IPS DF 6.9 (cell line): ENCODE data around the gene TRMT44.

Experiments
- DNase-seq: peaks from one replicate; pipeline ENCODE4 v3.0.0-alpha.2; 2013; ENCODE audit warnings: low read depth, low spot score
- H3K27ac ChIP-seq: one replicate; pipeline ENCODE4 v1.5.1; 2013; ENCODE audit warnings: low read length, control low read depth
- H3K27me3 ChIP-seq: 2 replicates; pipeline ENCODE4 v1.6.1; 2013; ENCODE audit warnings: mild to moderate bottlenecking, low read length; ENCODE audit not compliant: control insufficient read depth, insufficient read depth
- H3K36me3 ChIP-seq: 2 replicates; pipeline ENCODE4 v1.6.1; 2013; ENCODE audit warnings: low read length; ENCODE audit not compliant: control insufficient read depth, insufficient read depth
- H3K4me1 ChIP-seq: 2 replicates; pipeline ENCODE4 v1.6.1; 2013; ENCODE audit warnings: low read length; ENCODE audit not compliant: control insufficient read depth, insufficient read depth
- H3K4me3 ChIP-seq: 2 replicates; pipeline ENCODE4 v1.5.1; 2013; ENCODE audit warnings: mild to moderate bottlenecking, low read length
- H3K9me3 ChIP-seq: 2 replicates; pipeline ENCODE4 v1.6.1; 2013; ENCODE audit warnings: low read length, inconsistent platforms; ENCODE audit not compliant: control insufficient read depth, insufficient read depth
- WGBS: extraction: QIAGEN DNeasy Blood & Tissue Kit; methylation state at CpG from one replicate; pipeline ENCODE4 v1.1.7; 2013; ENCODE audit warnings: mixed read lengths, missing lambda C conversion rate; ENCODE audit not compliant: insufficient read length, insufficient coverage; 5-methylcytosine and 5-hydroxymethylcytosine counted together

TRMT44 gene, protein sequence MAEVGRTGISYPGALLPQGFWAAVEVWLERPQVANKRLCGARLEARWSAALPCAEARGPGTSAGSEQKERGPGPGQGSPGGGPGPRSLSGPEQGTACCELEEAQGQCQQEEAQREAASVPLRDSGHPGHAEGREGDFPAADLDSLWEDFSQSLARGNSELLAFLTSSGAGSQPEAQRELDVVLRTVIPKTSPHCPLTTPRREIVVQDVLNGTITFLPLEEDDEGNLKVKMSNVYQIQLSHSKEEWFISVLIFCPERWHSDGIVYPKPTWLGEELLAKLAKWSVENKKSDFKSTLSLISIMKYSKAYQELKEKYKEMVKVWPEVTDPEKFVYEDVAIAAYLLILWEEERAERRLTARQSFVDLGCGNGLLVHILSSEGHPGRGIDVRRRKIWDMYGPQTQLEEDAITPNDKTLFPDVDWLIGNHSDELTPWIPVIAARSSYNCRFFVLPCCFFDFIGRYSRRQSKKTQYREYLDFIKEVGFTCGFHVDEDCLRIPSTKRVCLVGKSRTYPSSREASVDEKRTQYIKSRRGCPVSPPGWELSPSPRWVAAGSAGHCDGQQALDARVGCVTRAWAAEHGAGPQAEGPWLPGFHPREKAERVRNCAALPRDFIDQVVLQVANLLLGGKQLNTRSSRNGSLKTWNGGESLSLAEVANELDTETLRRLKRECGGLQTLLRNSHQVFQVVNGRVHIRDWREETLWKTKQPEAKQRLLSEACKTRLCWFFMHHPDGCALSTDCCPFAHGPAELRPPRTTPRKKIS

DNA sequence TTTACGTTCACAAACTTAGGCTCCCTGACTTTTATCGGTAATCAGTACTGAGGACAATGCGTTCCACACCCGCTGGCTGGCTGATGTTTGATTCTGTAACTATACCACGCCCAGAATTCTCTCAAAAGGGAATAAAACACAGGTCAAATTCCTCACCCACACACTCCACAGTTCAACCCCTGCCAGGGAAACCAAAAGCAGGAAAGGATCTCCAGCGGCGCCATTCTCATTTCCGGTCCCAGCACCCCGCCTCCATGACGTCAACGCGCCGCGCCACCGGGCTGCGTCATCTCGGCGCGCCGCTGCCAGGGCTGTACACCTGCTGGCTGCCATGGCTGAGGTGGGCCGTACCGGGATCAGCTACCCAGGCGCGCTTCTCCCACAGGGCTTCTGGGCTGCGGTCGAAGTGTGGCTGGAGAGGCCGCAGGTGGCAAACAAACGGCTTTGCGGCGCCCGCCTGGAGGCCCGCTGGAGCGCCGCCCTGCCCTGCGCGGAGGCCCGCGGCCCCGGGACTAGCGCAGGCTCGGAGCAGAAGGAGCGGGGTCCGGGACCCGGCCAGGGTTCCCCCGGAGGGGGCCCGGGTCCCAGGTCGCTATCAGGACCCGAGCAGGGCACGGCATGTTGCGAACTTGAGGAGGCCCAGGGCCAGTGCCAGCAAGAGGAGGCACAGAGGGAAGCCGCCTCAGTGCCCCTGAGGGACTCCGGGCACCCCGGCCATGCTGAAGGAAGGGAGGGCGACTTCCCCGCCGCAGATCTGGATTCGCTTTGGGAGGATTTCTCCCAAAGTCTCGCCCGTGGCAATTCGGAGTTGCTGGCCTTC lies at the start of gene TRMT44, which contains the start of gene ACOX3:
Gene TRMT44 (plus strand): TSS at position 286 of the 820 bp plus-strand sequence. CDS start 46 bp downstream, at position 332.
Gene ACOX3 (minus strand): TSS at position 232 of the 820 bp plus-strand sequence. CDS start 24,202 bp downstream, outside the sequence.
- no CpG with 5 or more reads among the region's 60 CpGs for WGBS
- H3K36me3 ChIP-seq: no peaks in the 10 kb centered on the region
- peak within 1 kb of the TSS; percentile 95 for H3K4me3 ChIP-seq
- H3K4me1 ChIP-seq: no peaks in the 10 kb centered on the region
- DNase-seq: peak; percentile 70
- H3K9me3 ChIP-seq: no peaks in the 10 kb centered on the region
- no peak within 1 kb of the TSS for H3K27ac ChIP-seq
- no peaks in the 10 kb centered on the region for H3K27me3 ChIP-seq

DNA sequence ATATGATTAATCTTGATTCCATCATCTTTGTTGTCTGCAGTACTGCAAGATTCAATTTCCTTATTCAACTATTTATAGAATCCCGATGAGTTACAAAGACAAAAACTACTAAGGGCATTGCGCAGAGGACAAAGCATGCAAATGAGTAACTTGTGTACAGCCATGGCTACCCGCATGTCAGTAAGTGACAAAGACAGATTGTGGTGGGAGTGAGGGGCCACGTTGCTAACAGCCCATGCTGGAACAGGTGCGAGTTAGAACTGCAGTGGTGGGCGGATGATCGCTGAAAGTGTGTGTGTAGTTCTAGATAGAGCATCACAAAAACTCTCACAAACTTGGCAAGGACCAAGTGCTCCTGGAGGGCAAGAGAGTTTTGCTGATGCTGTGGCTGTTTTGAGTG lies 49.5 kb upstream of the TRMT44 start:
- WGBS: no CpG with 5 or more reads among the region's 7 CpGs
- no peak for DNase-seq

DNA sequence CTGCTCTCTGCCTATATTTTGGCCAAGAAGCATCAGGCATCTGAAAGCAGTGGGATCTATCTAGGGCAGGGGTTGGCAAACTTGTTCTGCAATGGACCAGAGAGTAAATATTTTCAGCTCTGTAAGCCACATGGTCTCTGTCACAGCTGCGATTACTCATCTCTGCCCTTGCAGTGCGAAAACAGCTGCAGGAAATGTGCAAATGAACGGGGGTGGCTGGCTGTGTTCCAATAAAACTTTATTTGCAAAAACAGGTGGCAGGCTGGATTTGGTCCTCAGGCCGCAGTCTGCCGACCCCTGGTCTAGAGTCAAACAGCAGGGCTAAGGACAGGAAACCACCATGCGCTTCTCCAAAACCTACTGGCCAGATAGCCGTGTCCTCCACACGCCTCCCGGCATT lies 48.6 kb upstream of the TRMT44 start:
- WGBS: no CpG with 5 or more reads among the region's 9 CpGs
- H3K27ac ChIP-seq: no peak overlapping the region
- H3K4me1 ChIP-seq: peaks cover 4% of the 10 kb centered on the region
- H3K36me3 ChIP-seq: no peaks in the 10 kb centered on the region
- no peaks in the 10 kb centered on the region for H3K27me3 ChIP-seq
- H3K4me3 ChIP-seq: no peak overlapping the region
- H3K9me3 ChIP-seq: no peaks in the 10 kb centered on the region
- no peak for DNase-seq

More for the DNA sequence above, 49.5 kb upstream of the TRMT44 start:
- H3K4me3 ChIP-seq: no peak overlapping the region
- H3K27ac ChIP-seq: no peak overlapping the region
- no peaks in the 10 kb centered on the region for H3K36me3 ChIP-seq
- H3K9me3 ChIP-seq: no peaks in the 10 kb centered on the region
- no peaks in the 10 kb centered on the region for H3K27me3 ChIP-seq
- peaks cover 1% of the 10 kb centered on the region; the same call in 1 of the 2 replicates for H3K4me1 ChIP-seq

DNA sequence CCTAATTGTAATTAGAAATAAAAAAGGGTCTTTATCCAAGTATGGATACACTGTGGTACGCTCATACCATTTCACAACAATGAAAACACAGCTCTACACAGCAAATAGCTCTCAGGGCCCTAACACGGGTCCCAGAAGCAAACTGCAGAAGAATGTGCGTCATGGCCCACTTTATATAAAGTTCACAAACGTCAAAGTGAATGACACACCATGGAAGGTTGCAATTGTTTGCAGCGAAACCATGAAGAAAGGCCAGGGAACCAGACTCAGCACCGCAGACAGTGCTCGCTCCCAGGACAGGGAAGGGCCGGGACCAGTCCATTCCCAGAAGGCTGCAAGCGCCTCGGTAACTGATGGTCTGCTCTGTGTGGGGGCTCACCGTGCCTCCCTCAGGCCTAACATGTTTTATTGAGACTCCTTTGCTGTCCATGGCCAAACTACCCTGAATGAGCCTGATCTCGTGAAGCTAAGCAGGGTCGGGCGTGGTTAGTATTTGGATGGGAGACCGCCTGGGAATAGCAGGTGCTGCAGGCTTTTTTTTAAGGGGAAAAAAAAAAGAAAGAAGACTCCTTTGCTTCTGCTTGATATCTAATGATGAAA lies 47.9 kb upstream of the TRMT44 start:
- H3K36me3 ChIP-seq: no peaks in the 10 kb centered on the region
- no peak overlapping the region for H3K27ac ChIP-seq
- DNase-seq: no peak
- H3K27me3 ChIP-seq: no peaks in the 10 kb centered on the region
- no peaks in the 10 kb centered on the region for H3K9me3 ChIP-seq
- no peak overlapping the region for H3K4me3 ChIP-seq
- H3K4me1 ChIP-seq: peaks cover 6% of the 10 kb centered on the region
- WGBS: no CpG with 5 or more reads among the region's 15 CpGs

DNA sequence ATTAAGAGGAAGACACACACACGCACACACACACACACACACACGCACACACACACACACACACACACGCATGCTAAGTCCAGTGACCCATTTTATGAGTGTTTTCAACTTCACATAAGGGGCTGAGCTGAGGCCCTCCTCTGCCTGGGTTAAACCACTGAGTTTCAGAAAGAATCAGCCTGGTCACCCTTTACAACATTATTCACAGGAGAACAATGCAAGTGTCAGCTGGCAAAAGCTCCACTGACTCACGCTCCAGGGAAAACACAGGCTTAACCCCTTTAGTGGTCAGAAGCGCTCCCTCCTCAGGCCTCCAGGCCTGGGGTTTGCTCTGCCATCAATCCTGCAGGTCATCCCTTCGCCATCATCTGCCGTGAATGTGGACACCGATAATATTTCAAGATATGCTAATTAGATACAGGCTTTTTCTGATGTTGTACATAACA lies 47.0 kb upstream of the TRMT44 start:
- Histone ChIP-seq H3K4me3 (no peak overlapping the region), H3K36me3 (no peaks in the 10 kb centered on the region), H3K27ac (no peak overlapping the region), H3K4me1 (peaks cover 6% of the 10 kb centered on the region), H3K27me3 (no peaks in the 10 kb centered on the region), H3K9me3 (no peaks in the 10 kb centered on the region)
- WGBS: no CpG with 5 or more reads among the region's 8 CpGs
- DNase-seq: no peak

DNA sequence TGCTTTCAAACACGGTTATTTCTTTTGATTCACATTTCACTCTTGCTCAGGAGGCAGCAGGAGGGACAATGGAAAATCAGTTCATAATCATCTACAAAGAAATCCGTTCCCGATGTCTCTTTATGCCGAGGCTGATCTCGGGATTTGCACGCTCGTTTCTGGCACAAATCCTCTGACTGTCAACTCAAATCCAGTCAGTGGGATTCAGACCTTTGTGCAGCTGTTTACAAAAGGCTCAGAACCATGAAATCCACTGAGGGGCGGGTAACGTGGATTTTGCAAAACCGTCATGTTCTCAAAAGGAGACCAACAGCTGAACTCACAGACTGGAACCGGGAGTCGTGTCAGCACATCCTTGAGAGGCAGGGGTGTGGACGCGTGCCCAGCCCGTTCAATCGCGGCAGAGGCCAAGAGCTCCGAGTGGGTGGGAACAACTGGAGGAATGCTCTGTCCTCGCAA lies 46.5 kb upstream of the TRMT44 start:
- no peaks in the 10 kb centered on the region for H3K27me3 ChIP-seq
- no CpG with 5 or more reads among the region's 19 CpGs for WGBS
- no peaks in the 10 kb centered on the region for H3K9me3 ChIP-seq
- peaks cover 6% of the 10 kb centered on the region for H3K4me1 ChIP-seq
- H3K36me3 ChIP-seq: no peaks in the 10 kb centered on the region
- H3K27ac ChIP-seq: no peak overlapping the region
- H3K4me3 ChIP-seq: no peak overlapping the region
- DNase-seq: no peak

DNA sequence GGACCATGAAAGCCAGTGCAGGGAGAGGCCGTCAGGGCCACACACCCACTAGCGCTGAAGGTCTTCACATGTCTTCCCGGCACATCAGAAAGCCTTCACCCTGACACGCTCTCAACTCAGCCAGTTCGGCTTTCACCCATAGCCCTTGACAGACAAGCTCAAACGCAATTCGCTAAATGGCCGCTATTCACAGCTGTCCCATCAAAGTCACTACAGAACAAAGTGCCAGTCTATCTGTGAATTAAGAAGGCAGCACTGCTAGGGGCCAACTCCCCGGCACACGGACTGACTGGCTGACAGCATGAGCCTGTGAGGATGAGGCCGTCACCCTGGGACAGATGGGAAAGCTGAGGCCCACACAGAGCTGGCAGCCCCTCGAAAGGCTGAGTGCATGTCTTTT lies 45.8 kb upstream of the TRMT44 start:
- Histone ChIP-seq H3K27ac (no peak overlapping the region), H3K9me3 (no peaks in the 10 kb centered on the region), H3K27me3 (no peaks in the 10 kb centered on the region), H3K36me3 (no peaks in the 10 kb centered on the region), H3K4me1 (peaks cover 6% of the 10 kb centered on the region), H3K4me3 (no peak overlapping the region)
- WGBS: no CpG with 5 or more reads among the region's 12 CpGs
- no peak for DNase-seq

DNA sequence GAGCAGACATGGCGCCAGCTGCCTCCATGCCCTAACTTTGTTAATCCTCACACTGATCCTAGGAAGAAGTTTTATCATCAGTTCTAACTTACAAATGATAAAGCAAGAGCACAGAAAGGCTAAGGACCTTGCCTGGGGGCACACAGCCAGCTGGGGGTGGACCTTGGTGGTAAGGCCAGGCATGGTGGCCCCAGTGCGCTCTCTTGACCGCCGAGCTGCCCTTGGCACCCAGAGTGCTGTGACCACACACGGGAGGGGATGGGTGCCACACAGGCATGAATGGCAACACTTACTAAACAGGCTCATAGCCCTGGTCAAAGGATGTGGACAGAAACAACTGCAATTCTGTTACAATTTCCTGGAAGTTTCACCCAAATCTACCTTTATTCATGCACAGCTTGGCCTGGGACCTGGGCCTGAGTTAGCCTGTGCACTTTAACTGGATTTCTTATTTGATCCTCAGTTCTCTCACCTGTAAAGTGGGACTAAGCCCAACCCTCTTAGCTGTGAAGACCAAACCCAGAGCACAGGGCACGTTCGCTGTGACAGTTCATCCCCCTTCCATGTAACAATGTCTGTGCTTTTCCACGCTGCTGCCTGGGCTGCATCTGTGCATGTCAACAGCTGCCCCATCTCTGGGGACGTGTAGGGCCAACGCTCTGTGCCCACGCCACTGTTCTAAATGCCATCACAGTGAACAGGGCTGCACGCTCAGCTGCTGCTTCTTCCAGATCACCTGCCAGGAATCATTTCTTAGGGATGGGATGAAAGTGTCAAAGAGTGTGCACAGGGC lies 44.9 kb upstream of the TRMT44 start:
- H3K27me3 ChIP-seq: no peaks in the 10 kb centered on the region

DNA sequence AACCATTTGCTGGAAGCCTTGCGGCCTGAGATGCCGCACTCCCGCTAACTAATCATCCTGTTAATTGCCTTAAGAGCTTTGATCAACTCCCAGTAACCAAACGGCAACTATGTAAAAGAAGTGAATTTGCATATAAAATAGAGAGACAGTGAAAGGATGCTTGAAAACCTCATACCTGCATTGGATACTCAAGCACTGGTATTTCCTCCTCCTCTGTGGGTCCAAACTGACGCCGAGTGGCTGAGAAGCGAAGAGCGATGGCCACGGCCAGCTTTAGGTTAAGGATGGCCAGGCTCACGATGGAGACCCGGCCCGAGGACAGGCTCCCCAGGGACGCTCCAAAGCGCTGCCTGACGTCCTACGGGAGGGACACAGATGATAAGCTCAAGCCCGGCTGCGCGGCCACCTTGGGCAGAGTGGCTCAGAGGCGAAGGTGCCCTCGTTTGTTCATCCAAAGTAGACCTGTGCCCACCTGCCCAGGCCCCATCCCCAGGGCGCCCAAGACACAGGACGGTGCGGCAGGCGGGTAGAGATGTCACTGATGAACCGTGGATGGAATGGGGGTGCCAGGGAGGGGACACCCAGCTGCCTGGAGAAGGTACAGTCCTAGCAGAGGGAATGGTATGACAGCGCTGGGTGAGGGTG lies 43.7 kb upstream of the TRMT44 start:
- Histone ChIP-seq H3K9me3 (no peaks in the 10 kb centered on the region), H3K4me3 (no peak overlapping the region), H3K36me3 (no peaks in the 10 kb centered on the region; the same call in 1 of the 2 replicates), H3K4me1 (peaks cover 6% of the 10 kb centered on the region), H3K27ac (no peak overlapping the region), H3K27me3 (no peaks in the 10 kb centered on the region)
- no peak for DNase-seq
- WGBS: no CpG with 5 or more reads among the region's 27 CpGs

More for the DNA sequence above, 44.9 kb upstream of the TRMT44 start:
- Histone ChIP-seq H3K9me3 (no peaks in the 10 kb centered on the region), H3K27ac (no peak overlapping the region), H3K4me1 (peaks cover 6% of the 10 kb centered on the region), H3K4me3 (no peak overlapping the region), H3K36me3 (no peaks in the 10 kb centered on the region)
- no CpG with 5 or more reads among the region's 12 CpGs for WGBS
- no peak for DNase-seq
